H9 (cell line): ENCODE results near the gene KRT32. TPM values are rescaled to one million over a fixed set of nuclear protein-coding genes. Genes with fewer than 3 reads are reported as not detected.

Source experiments
- DNase-seq: peaks from one replicate; pipeline ENCODE4 v3.0.0-alpha.2; 2017
- H2AFZ ChIP-seq: one replicate; pipeline ENCODE4 v1.6.1; 2013; ENCODE audit warnings: mild to moderate bottlenecking, low read length, control low read depth, moderate library complexity
- H2AK5ac ChIP-seq: 2 replicates; pipeline ENCODE4 v1.6.1; 2013; ENCODE audit warnings: low read length, control low read depth, mixed read lengths; ENCODE audit not compliant: insufficient read length
- H2BK120ac ChIP-seq: one replicate; pipeline ENCODE4 v1.6.1; 2013; ENCODE audit warnings: low read depth, mild to moderate bottlenecking, low read length, control low read depth, inconsistent platforms; ENCODE audit not compliant: poor library complexity, severe bottlenecking
- H2BK12ac ChIP-seq: 2 replicates; pipeline ENCODE4 v1.6.1; 2013; ENCODE audit warnings: low read length, control low read depth, mixed read lengths, low read depth; ENCODE audit not compliant: insufficient read length
- H2BK15ac ChIP-seq: 2 replicates; pipeline ENCODE4 v1.6.1; 2013; ENCODE audit warnings: low read depth, low read length, control low read depth
- H2BK20ac ChIP-seq: one replicate; pipeline ENCODE4 v1.6.1; 2013; ENCODE audit warnings: low read depth, mild to moderate bottlenecking, low read length, control low read depth, inconsistent platforms; ENCODE audit not compliant: poor library complexity, severe bottlenecking
- H2BK5ac ChIP-seq: 2 replicates; pipeline ENCODE4 v1.6.1; 2013; ENCODE audit warnings: low read length, control low read depth, mixed read lengths; ENCODE audit not compliant: insufficient read length
- H3K14ac ChIP-seq: 2 replicates; pipeline ENCODE4 v1.6.1; 2013; ENCODE audit warnings: low read length, control low read depth; ENCODE audit not compliant: insufficient read depth
- H3K18ac ChIP-seq: 2 replicates; pipeline ENCODE4 v1.6.1; 2013; ENCODE audit warnings: low read depth, mild to moderate bottlenecking, mixed read lengths, low read length, control low read depth; ENCODE audit not compliant: insufficient read length
- H3K23ac ChIP-seq: 2 replicates; pipeline ENCODE4 v1.6.1; 2013; ENCODE audit warnings: low read length, control low read depth, mixed read lengths, low read depth; ENCODE audit not compliant: insufficient read length
- H3K23me2 ChIP-seq: 2 replicates; pipeline ENCODE4 v1.6.1; 2013; ENCODE audit warnings: low read depth, mild to moderate bottlenecking, mixed read lengths, low read length, control low read depth; ENCODE audit not compliant: insufficient read length, poor library complexity, severe bottlenecking
- H3K27ac ChIP-seq: 2 replicates; pipeline ENCODE4 v1.5.1; 2013; ENCODE audit warnings: low read length, control low read depth, mixed read lengths, low read depth; ENCODE audit not compliant: insufficient read length
- H3K27me3 ChIP-seq: 2 replicates; pipeline ENCODE4 v1.6.1; 2013; ENCODE audit warnings: low read length, control low read depth, inconsistent platforms; ENCODE audit not compliant: insufficient read depth
- H3K4ac ChIP-seq: 2 replicates; pipeline ENCODE4 v1.6.1; 2013; ENCODE audit warnings: low read depth, mild to moderate bottlenecking, control low read depth, inconsistent platforms, low read length, moderate library complexity
- H3K4me1 ChIP-seq: 2 replicates; pipeline ENCODE4 v1.6.1; 2013; ENCODE audit warnings: low read length, control low read depth, inconsistent platforms; ENCODE audit not compliant: insufficient read depth
- H3K4me2 ChIP-seq: 2 replicates; pipeline ENCODE4 v1.6.1; 2013; ENCODE audit warnings: low read length, control low read depth, mixed read lengths; ENCODE audit not compliant: insufficient read length, insufficient read depth
- H3K56ac ChIP-seq: 2 replicates; pipeline ENCODE4 v1.6.1; 2013; ENCODE audit warnings: low read depth, mild to moderate bottlenecking, mixed read lengths, low read length, control low read depth; ENCODE audit not compliant: insufficient read length
- H3K79me1 ChIP-seq: 2 replicates; pipeline ENCODE4 v1.6.1; 2013; ENCODE audit warnings: low read depth, mild to moderate bottlenecking, moderate library complexity, low read length, control low read depth, inconsistent platforms; ENCODE audit not compliant: insufficient read depth, poor library complexity, severe bottlenecking
- H3K79me2 ChIP-seq: 2 replicates; pipeline ENCODE4 v1.6.1; 2013; ENCODE audit warnings: low read length, control low read depth, inconsistent platforms; ENCODE audit not compliant: insufficient read depth
- H3K9ac ChIP-seq: 2 replicates; pipeline ENCODE4 v1.6.1; 2013; ENCODE audit warnings: low read length, control low read depth, mixed read lengths; ENCODE audit not compliant: insufficient read length; ENCODE audit errors: extremely low read depth
- H3K9me3 ChIP-seq: one replicate; pipeline ENCODE4 v1.6.1; 2013; ENCODE audit warnings: low read depth, low read length, inconsistent platforms; ENCODE audit not compliant: control insufficient read depth
- H3T11ph ChIP-seq: one replicate; pipeline ENCODE4 v1.6.1; 2013; ENCODE audit warnings: mild to moderate bottlenecking, low read length, control low read depth, inconsistent platforms
- H4K20me1 ChIP-seq: one replicate; pipeline ENCODE4 v1.6.1; 2013; ENCODE audit not compliant: control insufficient read depth, insufficient read length, insufficient read depth
- H4K5ac ChIP-seq: 2 replicates; pipeline ENCODE4 v1.6.1; 2013; ENCODE audit warnings: low read depth, mild to moderate bottlenecking, mixed read lengths, low read length, control low read depth; ENCODE audit not compliant: insufficient read length
- H4K8ac ChIP-seq: replicated peaks from 2 replicates; pipeline ENCODE4 v1.6.1; 2013; ENCODE audit warnings: low read length, control low read depth, mixed read lengths, low read depth; ENCODE audit not compliant: insufficient read length
- H4K91ac ChIP-seq: 2 replicates; pipeline ENCODE4 v1.6.1; 2013; ENCODE audit warnings: low read depth, mild to moderate bottlenecking, moderate library complexity, mixed read lengths, low read length, control low read depth; ENCODE audit not compliant: insufficient read length
- H3K27ac Mint-ChIP-seq, 3 experiments: 2 replicates in 2 of 3; 3 replicates in 1 of 3; pipeline ENCODE4 v1.8.0; 2020 to 2021; ENCODE audit warnings: mixed read lengths in 3 of 3, mild to moderate bottlenecking in 1 of 3, moderate library complexity in 1 of 3
- H3K27me3 Mint-ChIP-seq: 2 replicates; pipeline ENCODE4 v1.8.0; 2021; ENCODE audit warnings: low read depth, mild to moderate bottlenecking, moderate library complexity, mixed read lengths
- H3K36me3 Mint-ChIP-seq, 3 experiments: 2 replicates in 2 of 3; 3 replicates in 1 of 3; pipeline ENCODE4 v1.8.0; 2020 to 2021; ENCODE audit warnings: low read depth in 3 of 3, mixed read lengths in 3 of 3; ENCODE audit not compliant: insufficient read depth in 1 of 3
- H3K4me1 Mint-ChIP-seq, 2 experiments: 2 replicates each; pipeline ENCODE4 v1.8.0; 2020; ENCODE audit warnings: mixed read lengths in 2 of 2
- H3K4me3 Mint-ChIP-seq, 2 experiments: 2 replicates in 1 of 2; 3 replicates in 1 of 2; pipeline ENCODE4 v1.8.0; 2020 to 2021; ENCODE audit warnings: mild to moderate bottlenecking in 2 of 2, mixed read lengths in 2 of 2, moderate library complexity in 1 of 2
- H3K9me3 Mint-ChIP-seq, 2 experiments: 2 replicates in 1 of 2; 3 replicates in 1 of 2; pipeline ENCODE4 v1.8.0; 2020; ENCODE audit warnings: mild to moderate bottlenecking in 2 of 2, mixed read lengths in 2 of 2, moderate library complexity in 1 of 2
- CTCF ChIP-seq: fragments of 200-600 bp; sonication (generic); conservative IDR thresholded peaks from 3 replicates; pipeline ENCODE4 v1.8.0; 2021; ENCODE audit warnings: antibody characterized with exemption, mild to moderate bottlenecking
- WGBS: extraction: QIAGEN DNeasy Blood & Tissue Kit; methylation state at CpG from one replicate; pipeline ENCODE4 v1.1.7; 2013; ENCODE audit warnings: missing lambda C conversion rate, low lambda C conversion rate, mixed read lengths; ENCODE audit not compliant: insufficient read length; ENCODE audit errors: extremely low coverage; 5-methylcytosine and 5-hydroxymethylcytosine counted together
- total RNA-seq: library from RNA; stranded (reverse); gene quantifications from 2 replicates; pipeline ENCODE4 v1.2.1, GENCODE V29; 2021

KRT32 gene
- total RNA-seq, 1 experiment from 2014 or later = not detected

DNA sequence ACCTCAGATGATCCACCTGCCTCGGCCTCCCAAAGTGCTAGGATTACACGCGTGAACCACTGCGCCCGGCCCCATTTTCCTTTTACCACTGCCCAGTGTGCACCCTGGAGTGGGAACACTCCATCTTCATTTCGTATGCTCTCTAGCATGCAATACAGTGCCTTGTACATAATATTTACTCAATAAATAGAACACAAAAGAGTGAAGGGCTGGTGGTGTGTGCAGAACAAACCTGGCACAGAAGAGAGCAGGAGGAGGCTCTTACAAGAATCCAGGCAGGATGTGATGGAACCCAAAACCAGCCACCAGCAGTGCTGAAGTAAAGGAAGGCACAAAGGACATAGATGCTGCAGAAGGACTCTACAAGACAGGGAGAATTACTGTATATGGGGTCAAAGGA is 50.1 kb downstream of the KRT32 start:
- no peak overlapping the region for H3K4me3 Mint-ChIP-seq
- TF ChIP-seq CTCF = no peak
- Histone ChIP-seq H3K23ac (no peak overlapping the region), H2BK5ac (no peak overlapping the region), H2AK5ac (no peak overlapping the region), H3K79me1 (no peaks in the 10 kb centered on the region), H3K9me3 (no peaks in the 10 kb centered on the region), H3K56ac (no peak overlapping the region), H2BK12ac (no peak overlapping the region), H4K91ac (no peak overlapping the region), H3K4me1 (peaks cover 4% of the 10 kb centered on the region), H4K20me1 (no peaks in the 10 kb centered on the region), H3K4me2 (no peak overlapping the region), H3K18ac (no peak overlapping the region), H4K8ac (no peak overlapping the region), H2BK15ac (no peak overlapping the region), H3T11ph (no peak overlapping the region), H4K5ac (no peak overlapping the region), H2AFZ (no peak overlapping the region), H3K27me3 (no peaks in the 10 kb centered on the region), H2BK120ac (no peak overlapping the region), H3K23me2 (no peaks in the 10 kb centered on the region), H3K14ac (no peak overlapping the region), H3K79me2 (no peaks in the 10 kb centered on the region), H3K9ac (no peak overlapping the region), H3K27ac (no peak overlapping the region), H2BK20ac (no peak overlapping the region), H3K4ac (no peak overlapping the region)
- no peak for DNase-seq
- H3K36me3 Mint-ChIP-seq = no peaks in the 10 kb centered on the region
- no peak overlapping the region for H3K27ac Mint-ChIP-seq
- H3K4me1 Mint-ChIP-seq = peaks cover 24 to 27% of the 10 kb centered on the region in 2 experiments
- peaks cover 5% of the 10 kb centered on the region for H3K27me3 Mint-ChIP-seq
- no peaks in the 10 kb centered on the region for H3K9me3 Mint-ChIP-seq
- WGBS = no CpG with 5 or more reads among the region's 6 CpGs
